ENCODE data around the gene KRT4. TPM values are rescaled to one million over a fixed set of nuclear protein-coding genes. Genes with fewer than 3 reads are reported as not detected.

Gene KRT4
- total RNA-seq, 1 donor from 2014 or later = 1,276 TPM

DNA sequence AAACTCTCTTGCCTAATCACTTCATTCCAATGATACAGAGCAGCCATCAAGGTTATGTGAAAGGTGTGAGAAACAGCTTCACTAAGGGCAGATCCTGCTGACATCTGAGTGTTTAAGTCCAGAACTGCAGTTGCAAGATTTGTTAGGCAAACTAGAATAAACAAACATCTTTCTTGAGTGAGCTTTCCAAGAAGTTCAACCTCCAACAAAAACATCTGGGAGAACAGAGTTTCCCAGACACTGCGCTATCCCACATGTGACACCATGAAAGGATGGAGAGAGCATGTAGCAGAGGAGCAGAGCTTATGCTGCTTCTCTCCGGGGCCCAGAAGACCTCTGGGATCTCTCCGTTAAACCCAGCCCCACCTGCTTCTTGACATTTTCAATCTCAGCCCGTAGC, 42.4 kb downstream of the KRT4 start:
- TF ChIP-seq CTCF (conservative IDR thresholded peaks at IDR 0.05) = no peak
- Mint-ChIP-seq H3K4me1 (ENCODE audit: unreplicated experiment) (no peaks in the 10 kb centered on the region), H3K4me3 (no peak overlapping the region), H3K27me3 (peaks cover 37% of the 10 kb centered on the region), H3K9me3 (no peaks in the 10 kb centered on the region), H3K27ac (no peak overlapping the region), H3K36me3 (no peaks in the 10 kb centered on the region)
- DNase-seq (ENCODE audit: extremely low spot score, unreplicated experiment) = no peak

DNA sequence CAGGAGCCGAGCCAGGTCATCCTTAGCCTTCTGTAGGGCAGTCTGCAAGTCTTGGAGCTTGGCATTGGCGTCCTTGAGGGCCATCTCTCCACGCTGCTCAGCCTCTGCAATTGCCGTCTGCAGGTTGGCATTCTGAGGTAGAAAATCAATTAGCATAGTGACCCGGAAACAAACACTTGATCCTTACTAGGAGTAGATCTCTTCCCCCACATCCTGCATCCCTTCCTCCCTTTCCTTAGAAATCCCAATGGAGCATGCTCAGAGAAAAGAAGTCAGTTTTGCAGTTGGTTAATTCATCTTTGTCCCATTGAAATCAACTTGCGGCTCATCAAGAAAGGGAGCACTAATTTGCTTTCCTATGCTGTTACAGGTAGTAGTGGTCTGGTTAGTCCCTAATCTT, 42.8 kb downstream of the KRT4 start:
- H3K27me3 Mint-ChIP-seq = peaks cover 39% of the 10 kb centered on the region
- no peaks in the 10 kb centered on the region for H3K36me3 Mint-ChIP-seq
- H3K4me1 Mint-ChIP-seq (ENCODE audit: unreplicated experiment) = no peaks in the 10 kb centered on the region
- no peaks in the 10 kb centered on the region for H3K9me3 Mint-ChIP-seq
- DNase-seq (ENCODE audit: extremely low spot score, unreplicated experiment) = no peak
- no peak overlapping the region for H3K27ac Mint-ChIP-seq
- TF ChIP-seq CTCF (conservative IDR thresholded peaks at IDR 0.05) = no peak
- H3K4me3 Mint-ChIP-seq = no peak overlapping the region

DNA sequence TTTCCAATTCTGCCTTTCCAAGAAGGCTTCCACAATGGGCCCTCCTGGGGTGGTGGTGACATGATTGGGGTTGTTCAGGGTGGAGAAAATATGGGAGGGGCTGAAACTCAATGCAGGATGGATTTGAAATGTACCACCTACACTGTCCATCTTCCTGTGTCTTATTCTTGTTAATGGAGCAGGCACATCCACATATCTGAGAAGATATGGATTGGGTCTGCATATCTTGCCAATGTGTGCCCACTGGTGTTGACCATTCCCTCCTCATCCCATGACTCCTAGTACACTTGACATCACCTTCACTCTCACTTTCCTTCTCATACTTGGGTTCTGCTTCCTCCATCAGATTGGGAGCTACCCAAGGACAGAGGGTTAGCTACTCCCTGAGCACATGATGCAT, 44.0 kb downstream of the KRT4 start:
- H3K4me3 Mint-ChIP-seq = no peak overlapping the region
- no peak for DNase-seq (ENCODE audit: extremely low spot score, unreplicated experiment)
- H3K36me3 Mint-ChIP-seq = no peaks in the 10 kb centered on the region
- H3K27ac Mint-ChIP-seq = no peak overlapping the region
- TF ChIP-seq CTCF (conservative IDR thresholded peaks at IDR 0.05) = no peak
- H3K27me3 Mint-ChIP-seq = peaks cover 33% of the 10 kb centered on the region
- H3K4me1 Mint-ChIP-seq (ENCODE audit: unreplicated experiment) = no peaks in the 10 kb centered on the region
- H3K9me3 Mint-ChIP-seq = no peaks in the 10 kb centered on the region

DNA sequence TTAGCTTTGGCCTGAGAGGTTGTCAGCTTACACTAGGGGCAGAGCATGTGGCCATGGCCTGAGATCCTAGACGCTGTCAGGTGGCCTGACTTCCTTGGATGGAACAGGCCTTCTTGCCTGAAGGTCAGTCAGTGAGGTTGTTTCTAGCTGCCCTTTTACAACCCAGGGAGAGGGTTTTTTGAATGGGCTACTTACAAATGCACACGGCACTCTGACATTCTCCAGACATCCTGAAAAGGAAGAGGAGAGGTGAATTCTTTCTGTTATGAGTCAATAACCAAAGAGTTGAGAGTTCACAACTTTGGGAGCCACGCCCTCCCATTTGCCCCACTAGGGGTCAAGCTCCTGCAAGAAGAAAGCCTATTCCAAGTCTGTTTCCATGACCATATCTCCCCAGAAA, 44.6 kb downstream of the KRT4 start:
- H3K36me3 Mint-ChIP-seq = no peaks in the 10 kb centered on the region
- H3K4me3 Mint-ChIP-seq = no peak overlapping the region
- TF ChIP-seq CTCF (conservative IDR thresholded peaks at IDR 0.05) = no peak
- no peaks in the 10 kb centered on the region for H3K4me1 Mint-ChIP-seq (ENCODE audit: unreplicated experiment)
- H3K9me3 Mint-ChIP-seq = no peaks in the 10 kb centered on the region
- H3K27me3 Mint-ChIP-seq = peaks cover 33% of the 10 kb centered on the region
- H3K27ac Mint-ChIP-seq = no peak overlapping the region
- DNase-seq (ENCODE audit: extremely low spot score, unreplicated experiment) = no peak

- TF ChIP-seq CTCF (conservative IDR thresholded peaks at IDR 0.05) = no peak
- H3K9me3 Mint-ChIP-seq = no peaks in the 10 kb centered on the region
- DNase-seq (ENCODE audit: extremely low spot score, unreplicated experiment) = no peak
- H3K36me3 Mint-ChIP-seq = no peaks in the 10 kb centered on the region
- H3K27ac Mint-ChIP-seq = no peak overlapping the region
- no peaks in the 10 kb centered on the region for H3K4me1 Mint-ChIP-seq (ENCODE audit: unreplicated experiment)
- H3K4me3 Mint-ChIP-seq = no peak overlapping the region
- H3K27me3 Mint-ChIP-seq = peaks cover 33% of the 10 kb centered on the region
Observed at GRCh38 chr12:52768479-52769200, 45.3 kb downstream of the KRT4 start.
